SK-N-SH (cell line): ENCODE data around the gene MAP1B. TPM values are rescaled to one million over a fixed set of nuclear protein-coding genes. Genes with fewer than 3 reads are reported as not detected.
A peak's percentile ranks its signal among the peaks of the same experiment; 100 is the strongest.

Source experiments
- CTCF ChIA-PET: fragments of 300-600, 350-600 bp; formaldehyde crosslinking; extraction: SDS; loops from one replicate; lab custom pipeline; 2021; lab: Yijun Ruan, JAX
- POLR2A ChIA-PET: fragments of 350-600 bp; sonication (Branson Sonifier 250); formaldehyde crosslinking; extraction: SDS; loops from one replicate; lab custom pipeline; 2020; ENCODE audit warnings: antibody characterized with exemption, inconsistent platforms; lab: Yijun Ruan, JAX
- DNase-seq: peaks from one replicate; pipeline ENCODE4 v3.0.0; 2012
- H2AFZ ChIP-seq: fragments of 200-600 bp; sonication (generic); 2 replicates; pipeline ENCODE4 v1.8.1; 2016; ENCODE audit warnings: antibody characterized with exemption, mild to moderate bottlenecking, low read depth
- H3F3A ChIP-seq: fragments of 200-600 bp; sonication (generic); replicated peaks from 2 replicates; pipeline ENCODE3; 2016; ENCODE audit warnings: antibody characterized with exemption, mild to moderate bottlenecking; ENCODE audit not compliant: insufficient read depth
- H3K27ac ChIP-seq, 2 experiments: fragments of 200-500 bp in 1 of 2; fragments of 200-600 bp in 1 of 2; sonication (Bioruptor generic) in 1 of 2; sonication (generic), shearing (Covaris generic) in 1 of 2; 2 replicates each; pipeline versions ENCODE4 v1.5.1 to v1.6.1; 2014 to 2016; ENCODE audit warnings: low read depth in 2 of 2, inconsistent platforms in 1 of 2, low read length in 1 of 2, mild to moderate bottlenecking in 1 of 2, mixed read lengths in 1 of 2
- H3K27me3 ChIP-seq: fragments of 200-600 bp; sonication (generic), shearing (Covaris generic); 2 replicates; pipeline ENCODE4 v1.6.1; 2016; ENCODE audit warnings: mixed run types; ENCODE audit not compliant: insufficient read depth
- H3K36me3 ChIP-seq, 2 experiments: fragments of 200-500 bp in 1 of 2; fragments of 200-600 bp in 1 of 2; sonication (Bioruptor generic) in 1 of 2; sonication (generic) in 1 of 2; replicated peaks in 1 of 2; 2 replicates each; pipeline versions ENCODE3 to v1.5.1; 2014 to 2016; ENCODE audit warnings: low read length in 1 of 2, mild to moderate bottlenecking in 1 of 2; ENCODE audit not compliant: insufficient read depth in 2 of 2, control insufficient read depth in 1 of 2
- H3K4me1 ChIP-seq, 2 experiments: fragments of 200-500 bp in 1 of 2; fragments of 200-600 bp in 1 of 2; sonication (Bioruptor generic) in 1 of 2; sonication (generic), shearing (Covaris generic) in 1 of 2; 2 replicates each; pipeline versions ENCODE4 v1.5.1 to v1.6.1; 2014 to 2016; ENCODE audit warnings: low read depth in 1 of 2, low read length in 1 of 2, mixed run types in 1 of 2; ENCODE audit not compliant: insufficient read depth in 2 of 2, control insufficient read depth in 1 of 2
- H3K4me2 ChIP-seq: fragments of 200-600 bp; sonication (generic), shearing (Covaris generic); 2 replicates; pipeline ENCODE4 v1.6.1; 2017; ENCODE audit warnings: mixed run types
- H3K4me3 ChIP-seq, 2 experiments: fragments of 200-500 bp in 1 of 2; fragments of 200-600 bp in 1 of 2; sonication (Bioruptor generic) in 1 of 2; sonication (generic), shearing (Covaris generic) in 1 of 2; 2 replicates each; pipeline versions ENCODE4 v1.5.1 to v1.8.1; 2014 to 2016; ENCODE audit warnings: low read depth in 2 of 2, inconsistent platforms in 1 of 2, low read length in 1 of 2, mild to moderate bottlenecking in 1 of 2, mixed read lengths in 1 of 2, moderate library complexity in 1 of 2
- H3K79me2 ChIP-seq: fragments of 200-600 bp; sonication (generic); 2 replicates; pipeline ENCODE4 v1.8.1; 2017; ENCODE audit warnings: mild to moderate bottlenecking; ENCODE audit not compliant: insufficient read depth
- H3K9ac ChIP-seq: fragments of 200-600 bp; sonication (generic); 2 replicates; pipeline ENCODE4 v1.6.1; 2017; ENCODE audit warnings: mixed run types
- H3K9me2 ChIP-seq: fragments of 200-600 bp; sonication (generic); 2 replicates; pipeline ENCODE4 v1.6.1; 2017; ENCODE audit warnings: mixed run types
- H3K9me3 ChIP-seq: fragments of 200-600 bp; sonication (generic); 2 replicates; pipeline ENCODE4 v1.6.1; 2017; ENCODE audit warnings: mixed run types, mild to moderate bottlenecking, moderate library complexity
- H4K20me1 ChIP-seq: fragments of 200-600 bp; sonication (generic); 2 replicates; pipeline ENCODE4 v1.6.1; 2017; ENCODE audit warnings: mild to moderate bottlenecking, mixed run types; ENCODE audit not compliant: insufficient read depth
- CHD2 ChIP-seq: fragments of 150-350 bp; IDR thresholded peaks from 2 replicates; pipeline ENCODE4 v1.6.1; 2018; ENCODE audit warnings: low read length; ENCODE audit not compliant: partially characterized antibody
- ELF1 ChIP-seq: IDR thresholded peaks from 2 replicates; pipeline ENCODE4 v1.4.0; 2012
- EZH2phosphoT487 ChIP-seq: fragments of 200-600 bp; sonication (generic); IDR thresholded peaks from 2 replicates; pipeline ENCODE4 v1.6.1; 2017; ENCODE audit warnings: low read depth, mixed run types, mild to moderate bottlenecking, antibody characterized with exemption, moderate library complexity, borderline replicate concordance
- GATA2 ChIP-seq: sonication (generic); formaldehyde crosslinking; IDR thresholded peaks from 2 replicates; pipeline ENCODE4 v1.5.0; 2020; ENCODE audit warnings: mild to moderate bottlenecking, missing genetic modification reagents
- MAX ChIP-seq: IDR thresholded peaks from 2 replicates; pipeline ENCODE4 v1.4.0; 2012; ENCODE audit warnings: low read depth
- MEF2A ChIP-seq: IDR thresholded peaks from 2 replicates; pipeline ENCODE4 v1.4.0; 2012; ENCODE audit warnings: low read depth, borderline replicate concordance
- MXI1 ChIP-seq: IDR thresholded peaks from 2 replicates; pipeline ENCODE4 v1.6.1; 2012; ENCODE audit warnings: mild to moderate bottlenecking, low read depth, low read length, improper control_type of control experiment
- NFIC ChIP-seq: IDR thresholded peaks from 2 replicates; pipeline ENCODE4 v1.4.0; 2012; ENCODE audit warnings: borderline replicate concordance
- POLR2AphosphoS5 ChIP-seq: IDR thresholded peaks from 2 replicates; pipeline ENCODE4 v1.6.1; 2012; ENCODE audit warnings: low read depth, low read length
- RXRA ChIP-seq: IDR thresholded peaks from 2 replicates; pipeline ENCODE4 v1.4.0; 2012; ENCODE audit warnings: low read depth, mild to moderate bottlenecking, borderline replicate concordance
- SIN3A ChIP-seq: IDR thresholded peaks from 2 replicates; pipeline ENCODE4 v1.6.1; 2012; ENCODE audit warnings: low read depth, mild to moderate bottlenecking, low read length, moderate library complexity, borderline replicate concordance
- USF2 ChIP-seq: fragments of 150-350 bp; IDR thresholded peaks from 2 replicates; pipeline ENCODE4 v1.6.1; 2017; ENCODE audit warnings: antibody characterized with exemption, low read length, low read depth, borderline replicate concordance
- WGBS: methylation state at CpG from one replicate; pipeline ENCODE4 v1.1.6; 2017; ENCODE audit warnings: low lambda C conversion rate; 5-methylcytosine and 5-hydroxymethylcytosine counted together
- polyA plus RNA-seq, 3 experiments: library from polyadenylated mRNA; depleted of rRNA; stranded (reverse); fragments of >200 nt; gene quantifications; 2 replicates each; pipeline ENCODE4 v1.2.3, GENCODE V29; 2012

The MAP1B gene
- polyA plus RNA-seq, 1 of the 3 experiments (the other 2 are of a cell fraction), result 47.5 TPM

- Histone ChIP-seq H3K9me3 (no peaks in the 10 kb centered on the region), H3K4me3 (peak overlapping the region in 1 of 2 experiments; percentile 46; a peak in 2 of 4 replicates), H3K4me2 (peak overlapping the region; percentile 74), H3K4me1 (peaks cover 33 to 37% of the 10 kb centered on the region in 2 experiments), H3K9me2 (no peaks in the 10 kb centered on the region), H2AFZ (no peak overlapping the region), H4K20me1 (peaks cover 86% of the 10 kb centered on the region), H3F3A (peaks cover 56% of the 10 kb centered on the region), H3K27me3 (no peaks in the 10 kb centered on the region), H3K36me3 (peaks cover 61 to 63% of the 10 kb centered on the region in 2 experiments), H3K9ac (peak overlapping the region; percentile 57), H3K79me2 (peaks cover 100% of the 10 kb centered on the region), H3K27ac (peak overlapping the region; percentile 71 to 99)
- ChIA-PET POLR2A (no interaction called here), CTCF (interaction anchor here (0.9 to 1.1 kb wide), 3 partner anchors 9 to 12 kb away, joined by 3 to 5 read pairs (median 3); no protein-coding TSS in a partner anchor)
- TF ChIP-seq SIN3A, result no peak
- no peak for TF ChIP-seq NFIC
- TF ChIP-seq RXRA, result no peak
- 87% methylated on average over 11 of the region's 11 CpGs for WGBS
- no peak for DNase-seq
These were observed 72.7 kb downstream of the MAP1B start for GRCh38 chr5:72179816-72180440.

DNA sequence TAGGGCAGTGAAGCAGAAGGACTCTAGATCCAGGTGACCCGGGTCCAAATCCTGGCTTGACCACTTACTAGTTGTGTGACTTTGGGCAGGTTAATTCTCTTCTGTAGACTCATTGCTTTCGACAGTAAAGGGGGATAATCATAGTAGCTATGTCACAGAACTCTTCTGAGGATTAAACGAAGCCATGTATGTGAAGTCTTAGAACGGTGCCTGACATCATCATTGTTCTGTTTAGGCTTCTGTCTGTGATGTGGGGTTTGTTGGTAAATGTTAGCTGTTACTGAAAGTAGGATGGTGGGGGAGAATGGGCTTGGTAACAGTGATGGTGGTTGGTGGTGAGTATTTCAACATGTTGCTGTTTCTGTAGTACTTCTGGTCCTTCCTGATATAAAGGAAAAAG lies 73.7 kb downstream of the MAP1B start:
- POLR2A ChIA-PET, result no interaction called here
- no peak for DNase-seq
- TF ChIP-seq CHD2 (no peak), USF2 (no peak), ELF1 (no peak), MXI1 (no peak), MEF2A (no peak)
- TF ChIP-seq, all 33 proteins: peak for 0

GRCh38 chr5:72182686-72183085 lies 75.4 kb downstream of the MAP1B start:
- Histone ChIP-seq H3F3A (peaks cover 46% of the 10 kb centered on the region), H3K4me1 (peaks cover 29 to 39% of the 10 kb centered on the region in 2 experiments), H3K27ac (peak overlapping the region; percentile 2 to 32; a peak in 2 of 4 replicates), H3K79me2 (peaks cover 100% of the 10 kb centered on the region), H3K9me2 (no peaks in the 10 kb centered on the region), H2AFZ (no peak overlapping the region), H3K9ac (no peak overlapping the region), H3K4me3 (no peak overlapping the region), H3K4me2 (no peak overlapping the region), H3K27me3 (no peaks in the 10 kb centered on the region), H3K36me3 (peaks cover 63 to 75% of the 10 kb centered on the region in 2 experiments), H3K9me3 (no peaks in the 10 kb centered on the region), H4K20me1 (peaks cover 90% of the 10 kb centered on the region)
- 98% methylated on average over 6 of the region's 7 CpGs for WGBS
- ChIA-PET POLR2A (no interaction called here), CTCF (no interaction called here)
- TF ChIP-seq SIN3A (no peak), GATA2 (CRISPR knock-in tag) (no peak), EZH2phosphoT487 (no peak), MAX (no peak), POLR2AphosphoS5 (no peak)
- DNase-seq, result no peak

More for the DNA sequence above, 73.7 kb downstream of the MAP1B start:
- Histone ChIP-seq H3K4me1 (peaks cover 29 to 44% of the 10 kb centered on the region in 2 experiments), H3K27ac (peak overlapping the region; percentile 31 to 99; a peak in 3 of 4 replicates), H3K36me3 (peaks cover 61 to 64% of the 10 kb centered on the region in 2 experiments), H3K9me3 (no peaks in the 10 kb centered on the region), H3K4me2 (peak overlapping the region; percentile 74), H3K9me2 (no peaks in the 10 kb centered on the region), H2AFZ (no peak overlapping the region), H3K4me3 (no peak overlapping the region), H4K20me1 (peaks cover 86% of the 10 kb centered on the region), H3F3A (peaks cover 47% of the 10 kb centered on the region), H3K27me3 (no peaks in the 10 kb centered on the region), H3K79me2 (peaks cover 100% of the 10 kb centered on the region), H3K9ac (peak overlapping the region; percentile 18; the same call in 1 of the 2 replicates)
- CTCF ChIA-PET, result interaction anchor here (1.0 to 1.1 kb wide), 2 partner anchors 10 to 11 kb away, joined by 3 to 5 read pairs; no protein-coding TSS in a partner anchor
- 73% methylated on average over 4 of the region's 4 CpGs for WGBS
